Measurements from ENCODE around the gene TGFBR3. TPM values are rescaled to one million over a fixed set of nuclear protein-coding genes. Genes with fewer than 3 reads are reported as not detected.

TGFBR3 gene
- total and polyA plus RNA-seq, 9 of the 15 experiments (the other 6 are each of a cell fraction or from before 2014, with no cell fraction given): 3.6 to 32.4 (median 15.6) TPM

DNA sequence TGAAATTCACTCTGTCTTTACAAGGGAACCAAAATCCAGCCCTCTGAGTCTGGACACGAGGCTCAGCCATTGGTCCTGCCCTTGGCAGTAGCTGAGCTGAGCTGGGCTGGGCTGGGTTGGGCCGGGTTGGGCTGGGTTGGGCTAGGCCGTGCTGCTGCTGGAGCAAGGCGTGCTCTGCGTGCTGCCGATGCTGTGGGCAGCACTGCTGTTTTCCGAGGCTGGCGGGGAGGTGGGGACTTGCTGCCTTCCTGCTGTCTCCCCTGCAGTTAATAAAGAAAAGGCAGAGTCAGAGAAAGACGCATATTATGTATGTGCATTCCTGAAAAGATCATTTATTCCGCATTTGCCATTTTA lies 202.4 kb downstream of the TGFBR3 start:
- TF ChIP-seq BRD4 (IDR thresholded peaks at IDR 0.05) (no peak), TAF15 (IDR thresholded peaks at IDR 0.05; ENCODE audit: low read depth, low read length) (no peak), ZNF780A (CRISPR knock-in tag; IDR thresholded peaks at IDR 0.05) (no peak), EP400 (IDR thresholded peaks at IDR 0.05) (no peak), TAF1 (IDR thresholded peaks at IDR 0.05; ENCODE audit: control insufficient read depth, extremely low read depth, insufficient read depth, low read length, severe bottlenecking) (no peak)
- TF ChIP-seq, protein P1, sequence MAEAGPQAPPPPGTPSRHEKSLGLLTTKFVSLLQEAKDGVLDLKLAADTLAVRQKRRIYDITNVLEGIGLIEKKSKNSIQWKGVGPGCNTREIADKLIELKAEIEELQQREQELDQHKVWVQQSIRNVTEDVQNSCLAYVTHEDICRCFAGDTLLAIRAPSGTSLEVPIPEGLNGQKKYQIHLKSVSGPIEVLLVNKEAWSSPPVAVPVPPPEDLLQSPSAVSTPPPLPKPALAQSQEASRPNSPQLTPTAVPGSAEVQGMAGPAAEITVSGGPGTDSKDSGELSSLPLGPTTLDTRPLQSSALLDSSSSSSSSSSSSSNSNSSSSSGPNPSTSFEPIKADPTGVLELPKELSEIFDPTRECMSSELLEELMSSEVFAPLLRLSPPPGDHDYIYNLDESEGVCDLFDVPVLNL (CRISPR knock-in tag; IDR thresholded peaks at IDR 0.05; ENCODE audit: low read depth): no peak
- CTCF ChIA-PET (ENCODE audit: low intra/inter-chr PET ratio): no interaction called here
- BruUV-seq (replicated peaks): no TSS peak
- no peak overlapping the region for H3K9ac ChIP-seq (ENCODE audit: insufficient read depth in 1 of 2, low read depth in 2 of 2, low read length in 2 of 2)
- in situ Hi-C loops (cut with MboI) (no loop called here), intact Hi-C loops (cut with micrococcal nuclease) (no loop called here)
- peaks cover 0 to 8% of the 10 kb centered on the region in 2 experiments; a peak in 3 of 5 replicates for H3K4me1 ChIP-seq (replicated peaks in 1 of 2; ENCODE audit: control insufficient read depth in 2 of 2, insufficient read depth in 2 of 2, low read length in 2 of 2)
- no peaks in the 10 kb centered on the region for H3K9me3 ChIP-seq (replicated peaks; ENCODE audit: control insufficient read depth, insufficient read depth, low read depth, low read length)
- ATAC-seq: no peak
- no peak overlapping the region for H3K4me2 ChIP-seq (ENCODE audit: insufficient read depth, low read length)
- H3K9me1 ChIP-seq (ENCODE audit: control insufficient read depth, insufficient read depth, low read length): no peaks in the 10 kb centered on the region
- no peaks in the 10 kb centered on the region for H4K20me1 ChIP-seq (replicated peaks; ENCODE audit: control insufficient read depth, insufficient read depth, low read length)
- POLR2A ChIA-PET: no interaction called here
- H2AFZ ChIP-seq (ENCODE audit: low read depth, low read length): no peak overlapping the region
- DNase-seq (ENCODE audit: extremely low read depth in 1 of 4, low spot score in 3 of 4): no peak
- FAIRE-seq: no peak
- no peak overlapping the region for H3K4me3 ChIP-seq
- H3K27me3 ChIP-seq (ENCODE audit: control insufficient read depth in 2 of 2, insufficient read depth in 2 of 2, low read length in 2 of 2): no peaks in the 10 kb centered on the region
- H3K79me2 ChIP-seq (ENCODE audit: control insufficient read depth, insufficient read depth, low read length): no peaks in the 10 kb centered on the region
- 77% methylated on average over 3 of the region's 10 CpGs for WGBS (ENCODE audit: insufficient coverage, low coverage, missing lambda C conversion rate)
- H3K27ac ChIP-seq (ENCODE audit: extremely low read depth, low read depth, low read length): no peak overlapping the region
- peaks cover 15% of the 10 kb centered on the region; the same call in 2 of the 3 replicates for H3K36me3 ChIP-seq (ENCODE audit: control insufficient read depth, insufficient read depth, low read length)
